GM19025 (cell line): ENCODE measurements around the gene DLX3.

Experiments
- ATAC-seq: cut with Tn5 transposase; IDR thresholded peaks from one replicate; pipeline ENCODE4 v1.9.1; 2021; ENCODE audit warnings: mild to moderate bottlenecking, low read depth, moderate library complexity; ENCODE audit not compliant: unreplicated experiment

DLX3 gene

DNA sequence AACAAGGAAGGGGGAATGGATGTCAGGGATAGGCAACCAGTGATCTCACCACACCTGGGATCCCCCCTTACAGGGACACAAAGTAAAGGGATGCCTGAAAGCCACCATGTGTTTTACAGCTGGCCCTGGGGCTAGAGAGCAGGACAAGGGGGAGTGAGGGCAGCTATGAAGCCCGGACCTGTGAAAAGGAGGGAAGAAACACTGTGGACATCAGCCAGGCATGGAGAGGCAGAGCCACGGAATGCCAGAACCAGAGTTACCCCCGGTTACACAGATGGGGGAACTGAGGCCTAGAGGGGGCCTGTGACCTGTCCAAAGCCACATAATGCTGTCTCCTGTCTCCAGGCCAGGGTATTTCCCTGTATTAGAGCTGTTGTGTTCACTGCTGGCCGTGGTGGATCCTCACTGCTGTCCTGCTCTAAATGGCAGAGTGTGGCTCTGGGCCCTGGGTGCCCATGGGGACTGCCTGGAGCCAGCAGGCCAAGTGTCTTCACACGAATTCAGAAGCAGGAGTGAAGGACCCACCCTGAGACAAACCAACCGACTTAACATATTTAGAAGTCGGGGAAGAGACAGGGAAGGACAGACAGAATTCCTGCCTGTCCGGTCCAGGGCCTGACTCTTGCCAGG is 31.1 kb upstream of the DLX3 start:
- ATAC-seq: no peak

DNA sequence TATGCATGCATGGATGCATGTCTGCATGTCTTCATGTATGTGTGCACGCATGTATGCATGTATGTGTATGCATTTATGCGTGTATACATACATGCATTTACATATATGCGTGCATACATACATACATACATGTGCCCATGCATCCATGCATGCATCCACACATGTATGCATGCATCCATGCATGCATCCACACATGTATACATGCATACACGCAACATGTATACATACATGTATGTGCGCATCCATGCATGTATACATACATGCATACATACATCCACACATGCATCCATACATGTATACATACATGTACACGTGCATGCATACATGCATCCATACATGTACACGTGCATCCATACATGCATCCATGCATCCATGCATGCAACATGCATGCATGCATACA is 29.8 kb upstream of the DLX3 start:
- ATAC-seq: no peak

DNA sequence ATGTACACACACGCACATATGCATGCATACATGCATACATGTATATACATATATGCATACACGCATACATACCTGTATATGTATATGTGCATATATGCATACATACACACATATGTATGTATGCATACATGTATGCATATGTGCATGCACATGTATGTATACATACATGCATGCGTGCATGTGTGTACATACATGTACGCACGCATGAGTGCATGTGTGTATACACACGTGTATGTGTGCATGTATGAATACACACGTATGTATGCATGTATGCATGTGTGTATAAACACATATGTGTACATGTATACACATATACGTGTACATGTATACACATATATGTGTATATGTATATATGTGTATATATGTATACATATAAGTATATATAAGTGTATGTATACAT is 28.5 kb upstream of the DLX3 start:
- no peak for ATAC-seq

DNA sequence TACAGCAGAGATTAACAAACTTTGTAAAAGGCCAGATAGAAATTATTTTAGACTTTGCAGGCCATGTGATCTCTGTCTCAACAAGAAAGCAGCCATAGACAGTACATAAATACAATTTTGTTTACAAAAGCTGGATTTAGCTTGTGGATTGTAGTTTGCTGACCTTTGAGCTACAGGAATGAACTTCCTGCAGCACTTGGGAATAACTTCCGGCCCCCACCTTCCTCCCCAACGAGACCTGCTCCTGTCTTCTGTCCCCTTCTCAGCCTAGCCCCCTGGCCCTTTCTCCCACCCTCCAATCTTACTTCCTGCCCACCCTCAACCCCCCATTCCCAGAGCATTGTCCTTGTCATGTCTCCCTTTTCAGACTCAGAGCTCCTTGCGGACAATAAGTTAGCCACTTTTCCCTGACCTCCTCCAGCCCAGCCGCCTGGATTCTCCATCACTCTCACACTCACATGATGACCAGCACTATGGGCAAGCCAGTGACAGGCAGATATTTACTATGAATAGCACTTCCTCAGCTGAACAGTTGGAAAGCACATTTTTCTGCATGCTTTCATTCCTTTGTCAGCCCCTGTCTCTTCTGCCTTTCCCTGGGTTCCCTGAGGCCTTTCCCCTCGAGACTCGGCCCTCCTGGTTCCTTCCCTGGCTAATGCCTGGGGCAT is 27.6 kb upstream of the DLX3 start:
- no peak for ATAC-seq

DNA sequence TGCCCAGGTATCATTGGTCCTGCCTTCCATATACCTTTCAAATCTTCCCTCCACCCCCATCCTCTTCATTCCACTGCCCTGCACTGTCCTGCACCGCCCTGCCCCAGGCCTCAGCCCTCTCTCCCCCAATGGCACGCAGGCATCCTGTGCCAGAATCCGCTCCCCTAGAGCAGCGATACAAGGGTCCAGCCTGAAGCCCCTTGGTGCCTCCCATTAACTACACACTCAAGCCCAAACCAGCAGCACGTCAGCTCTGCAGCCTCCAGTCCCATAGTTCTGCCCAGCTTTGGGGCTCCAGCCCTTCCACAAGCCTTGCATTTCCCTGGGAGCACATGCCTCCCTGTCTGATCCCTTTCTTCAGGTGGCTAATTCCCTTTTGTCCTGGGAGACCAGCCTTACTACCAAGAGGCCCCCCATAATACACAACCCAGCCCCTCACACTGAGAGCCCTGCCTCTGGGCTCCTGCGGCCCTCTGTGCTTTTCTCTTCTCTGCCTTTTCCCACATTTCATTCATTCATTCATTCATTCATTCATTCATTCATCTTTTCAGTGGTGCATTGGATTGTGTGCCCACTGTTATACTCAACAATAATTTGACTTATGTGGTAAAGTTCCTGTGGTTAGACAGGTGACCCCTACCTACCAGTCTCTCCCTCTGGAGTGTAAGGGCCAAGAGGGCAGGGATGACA is 26.8 kb upstream of the DLX3 start:
- no peak for ATAC-seq

DNA sequence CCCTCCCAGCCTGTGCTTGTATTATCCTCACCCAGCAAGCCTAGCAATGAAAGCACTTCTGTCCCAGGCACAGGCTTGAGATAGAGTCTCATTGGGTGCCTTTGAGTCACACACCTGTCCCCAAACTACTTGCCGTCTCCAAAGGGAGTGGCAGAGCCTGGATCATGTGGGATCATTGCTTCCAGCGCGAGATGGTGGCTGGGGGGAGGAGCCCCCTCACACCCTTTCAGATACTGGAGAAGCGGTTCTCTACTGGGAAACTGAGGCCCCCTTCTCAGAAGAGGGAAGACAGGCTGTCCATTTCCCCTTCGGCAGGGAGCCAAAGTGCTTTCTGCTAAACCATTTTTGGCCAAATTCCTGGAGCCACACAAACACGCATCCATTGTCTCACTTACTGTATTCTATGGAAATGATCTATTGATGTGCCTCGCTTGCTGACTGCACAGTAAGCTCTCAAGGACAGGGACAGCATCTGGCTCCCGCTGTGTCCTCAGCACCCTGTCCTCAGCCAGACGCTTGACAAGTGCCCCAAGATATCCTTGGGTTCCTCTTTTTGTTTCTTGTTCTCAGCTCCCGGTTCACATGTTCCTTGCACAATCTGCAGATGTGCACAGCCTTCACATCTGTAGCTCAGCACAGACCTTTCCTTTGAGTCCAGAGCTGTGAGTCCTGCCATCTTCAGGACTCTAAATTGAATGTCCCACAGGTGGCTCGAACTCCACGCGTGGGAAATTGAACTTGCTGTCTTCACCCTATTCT is 26.0 kb upstream of the DLX3 start:
- ATAC-seq: no peak

DNA sequence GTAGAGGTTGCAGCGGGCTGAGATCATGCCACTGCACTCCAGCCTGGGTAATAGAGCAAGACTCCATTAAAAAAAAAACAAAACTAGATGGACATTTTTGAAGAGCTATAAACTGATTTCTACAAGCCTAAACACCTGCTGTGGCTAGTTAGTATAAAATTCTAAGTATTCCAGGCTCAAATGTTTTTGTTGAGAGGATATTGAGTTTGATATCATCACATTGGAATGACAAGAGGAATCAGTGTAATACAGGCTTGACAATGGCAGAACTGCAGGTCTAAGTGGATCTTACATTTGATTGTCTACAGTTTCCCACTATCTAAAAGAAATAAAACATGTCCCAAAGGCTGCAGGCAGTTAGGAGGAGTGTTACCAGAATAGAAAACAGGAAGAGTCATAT is 23.9 kb upstream of the DLX3 start:
- ATAC-seq: no peak

DNA sequence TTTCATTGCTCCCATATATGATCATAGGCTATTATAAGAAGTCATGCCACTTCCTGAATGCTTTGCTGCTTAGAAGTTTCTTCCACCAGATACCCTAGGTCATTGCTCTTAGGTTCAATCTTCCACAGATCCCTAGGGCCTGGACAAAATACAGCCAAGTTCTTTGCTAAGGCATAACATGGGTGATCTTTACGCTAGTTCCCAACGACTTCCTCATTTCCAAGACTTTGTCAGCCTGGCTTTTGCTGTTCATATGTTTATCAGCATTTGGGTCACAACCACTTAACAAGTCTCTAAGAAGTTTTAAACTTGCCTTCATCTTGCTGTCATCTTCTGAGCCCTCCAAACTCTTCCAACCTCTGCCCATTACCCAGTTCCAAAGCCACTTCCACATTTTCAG is 20.1 kb upstream of the DLX3 start:
- no peak for ATAC-seq

DNA sequence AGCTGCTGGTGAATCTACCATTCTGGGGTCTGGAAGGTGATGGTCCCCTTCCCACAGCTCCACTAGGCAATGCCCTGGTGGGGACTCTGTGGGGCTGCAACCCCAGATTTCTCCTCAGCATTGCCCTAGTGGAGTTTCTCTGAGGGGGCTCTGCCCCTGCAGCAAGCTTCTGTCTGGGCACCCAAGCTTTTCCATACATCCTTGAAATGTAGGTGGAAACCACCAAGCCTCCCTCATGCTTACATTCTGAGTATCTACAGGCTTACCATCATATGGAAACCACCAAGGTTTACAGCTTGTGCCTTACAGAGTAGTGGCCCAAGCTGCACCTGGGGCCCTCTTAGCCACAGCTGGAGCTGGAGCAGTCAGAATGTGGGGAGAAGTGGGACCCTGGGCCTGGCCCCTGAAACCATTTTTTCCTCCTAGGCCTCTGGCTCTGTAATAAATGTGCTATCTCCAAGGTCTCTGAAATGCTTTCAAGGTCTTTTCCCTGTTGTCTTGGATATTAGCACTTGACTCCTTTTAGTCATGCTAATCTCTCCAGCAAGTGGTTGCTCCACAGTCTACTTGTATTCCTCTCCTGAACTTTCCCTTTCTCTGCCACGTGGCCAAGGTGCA is 19.6 kb upstream of the DLX3 start:
- ATAC-seq: no peak

DNA sequence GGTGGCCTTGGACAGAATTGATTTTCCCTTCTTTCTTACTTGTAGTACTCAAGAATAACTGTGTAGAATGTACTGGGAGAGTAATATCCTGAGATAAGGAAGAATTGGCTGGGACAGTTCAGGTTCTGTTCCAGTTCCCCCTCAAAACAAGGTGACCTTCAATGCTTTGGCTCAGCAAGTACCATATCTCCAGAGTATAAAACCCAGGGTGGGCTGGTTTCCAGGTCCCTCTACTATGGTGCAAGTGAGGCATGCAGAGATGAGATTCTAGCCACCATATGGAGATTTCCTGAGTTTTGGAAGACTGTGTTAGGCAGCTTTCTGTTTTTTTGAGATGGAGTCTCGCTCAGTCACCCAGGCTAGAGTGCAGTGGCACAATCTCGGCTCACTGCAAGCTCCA is 18.1 kb upstream of the DLX3 start:
- no peak for ATAC-seq

DNA sequence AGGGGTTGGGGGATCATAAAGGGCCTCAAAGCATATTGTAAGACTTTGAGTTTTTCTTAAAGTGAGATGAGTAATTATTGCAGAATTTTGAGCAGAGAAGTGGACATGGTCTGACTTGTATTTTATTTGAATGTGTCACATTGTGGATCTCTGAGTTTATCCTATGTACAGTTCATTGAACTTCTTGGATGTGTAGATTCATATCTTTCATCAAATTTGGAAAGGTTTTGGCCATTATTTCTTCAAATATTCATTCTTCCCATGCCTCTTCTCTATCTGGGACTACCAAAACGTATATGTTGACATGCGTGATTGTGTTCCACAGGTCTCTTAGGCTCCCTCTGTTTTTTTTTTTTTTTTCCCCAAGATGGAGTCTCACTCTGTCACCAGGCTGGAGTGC is 14.3 kb upstream of the DLX3 start:
- ATAC-seq: no peak

DNA sequence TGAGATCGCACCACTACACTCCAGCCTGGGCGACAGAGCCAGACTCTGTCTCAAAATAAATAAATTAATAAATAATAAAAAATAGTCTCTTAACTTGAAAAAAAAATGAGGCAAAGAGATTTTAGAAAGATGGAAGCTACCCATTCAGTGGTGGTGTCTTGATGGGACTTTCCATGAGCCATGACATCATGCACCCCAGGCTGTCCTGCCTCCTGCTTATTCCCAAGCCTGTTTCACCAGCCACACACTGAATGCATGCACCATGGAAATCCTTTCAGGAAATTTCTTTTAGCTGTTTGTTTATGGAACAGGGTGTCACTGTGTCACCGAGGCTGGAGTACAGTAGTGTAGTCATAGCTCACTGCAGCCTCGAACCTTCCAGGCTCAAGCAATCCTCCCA is 8.9 kb upstream of the DLX3 start:
- ATAC-seq: no peak

DNA sequence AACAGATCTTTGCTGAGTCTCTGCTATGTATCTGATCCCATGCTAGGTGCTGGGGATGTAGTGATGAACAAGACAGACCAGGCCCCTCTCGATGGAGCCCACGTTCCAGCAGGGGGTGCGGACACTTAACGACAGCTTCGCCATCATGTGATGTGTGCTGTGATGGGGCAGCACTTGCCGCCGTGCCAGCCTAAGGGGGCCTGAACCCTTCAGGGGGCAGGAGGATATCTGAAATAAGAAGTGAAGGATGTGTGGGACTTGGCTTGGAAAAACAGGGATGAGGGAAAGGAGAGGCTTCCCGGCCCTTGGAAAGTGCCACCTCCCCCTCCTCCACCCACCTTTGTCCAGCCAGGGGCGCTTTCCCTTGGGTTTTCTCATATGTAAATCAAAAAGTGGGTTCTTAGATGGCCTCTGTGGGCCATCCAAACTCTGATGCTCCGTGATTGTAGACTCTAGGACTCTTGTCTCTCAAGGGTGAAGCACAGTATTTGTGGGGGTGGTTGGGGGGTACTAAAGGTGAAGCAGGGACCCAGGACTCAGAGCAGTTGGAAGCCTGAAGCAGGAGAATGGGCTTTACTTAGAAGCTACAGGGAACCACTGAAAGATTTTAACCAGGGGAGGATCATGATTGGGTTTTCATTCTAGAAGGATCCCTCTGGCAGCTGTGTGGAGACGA is 4.0 kb upstream of the DLX3 start:
- ATAC-seq: no peak

DNA sequence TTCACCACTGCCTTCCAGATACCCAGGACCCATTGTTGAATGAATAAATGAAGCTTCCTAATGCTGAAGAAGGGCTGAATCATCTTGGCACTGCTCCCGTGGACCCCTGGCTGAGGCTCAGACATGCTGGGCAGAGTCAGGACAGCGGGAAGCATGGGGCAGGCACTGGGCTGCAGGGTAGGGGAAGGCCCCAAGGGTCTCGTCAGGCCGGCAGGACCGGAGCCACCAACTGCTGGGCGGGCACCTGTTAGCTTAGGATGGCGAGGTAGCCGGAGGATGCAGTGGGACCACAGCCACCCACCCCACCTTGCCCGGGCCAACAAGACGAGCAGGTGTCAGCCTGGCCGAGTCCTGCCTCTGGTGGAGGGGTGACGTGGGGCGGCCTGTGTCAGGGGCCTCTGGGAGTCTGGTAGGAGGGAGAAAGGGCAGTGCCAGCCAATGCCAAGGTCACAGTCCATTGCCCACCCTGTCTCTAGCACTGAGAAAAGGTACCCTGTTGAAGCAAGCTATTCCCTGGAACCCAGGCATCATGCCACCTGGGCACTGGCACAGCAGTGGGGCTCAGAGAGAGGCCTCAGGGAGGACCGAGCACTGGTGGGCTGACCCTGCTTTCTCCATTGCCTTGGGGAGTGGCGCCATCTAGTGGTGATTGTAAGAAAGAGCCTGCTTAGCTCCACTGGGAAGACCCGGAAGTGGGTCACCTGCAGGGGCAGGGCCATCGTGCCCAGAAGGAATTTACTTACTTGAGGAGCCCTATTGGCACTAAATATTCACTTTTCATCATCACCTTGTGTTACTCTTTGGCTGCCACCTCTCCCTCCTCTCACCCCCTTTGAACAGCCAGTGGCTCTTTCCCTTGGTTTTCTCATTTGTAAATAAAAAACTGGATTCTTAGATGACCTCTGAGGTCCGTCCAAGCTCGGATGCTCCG is 3.0 kb upstream of the DLX3 start:
- ATAC-seq: no peak

DNA sequence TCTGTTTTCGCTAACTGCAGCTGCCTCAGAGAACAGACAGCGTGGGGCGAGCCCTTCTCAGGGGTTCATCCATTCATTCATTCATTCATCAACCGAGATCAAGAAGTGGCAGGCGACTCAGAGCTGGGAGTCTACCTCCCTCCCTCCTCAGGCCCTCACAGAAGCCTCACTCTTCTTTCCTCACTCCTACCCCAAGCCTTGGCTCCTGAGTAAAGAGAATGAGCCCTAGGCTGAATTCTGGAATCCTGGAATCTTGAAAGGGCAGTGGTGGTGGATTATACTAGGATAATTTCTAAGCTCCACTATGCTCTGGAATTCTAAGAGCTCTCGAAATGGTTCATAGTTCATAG is 2.3 kb upstream of the DLX3 start:
- ATAC-seq: no peak

DNA sequence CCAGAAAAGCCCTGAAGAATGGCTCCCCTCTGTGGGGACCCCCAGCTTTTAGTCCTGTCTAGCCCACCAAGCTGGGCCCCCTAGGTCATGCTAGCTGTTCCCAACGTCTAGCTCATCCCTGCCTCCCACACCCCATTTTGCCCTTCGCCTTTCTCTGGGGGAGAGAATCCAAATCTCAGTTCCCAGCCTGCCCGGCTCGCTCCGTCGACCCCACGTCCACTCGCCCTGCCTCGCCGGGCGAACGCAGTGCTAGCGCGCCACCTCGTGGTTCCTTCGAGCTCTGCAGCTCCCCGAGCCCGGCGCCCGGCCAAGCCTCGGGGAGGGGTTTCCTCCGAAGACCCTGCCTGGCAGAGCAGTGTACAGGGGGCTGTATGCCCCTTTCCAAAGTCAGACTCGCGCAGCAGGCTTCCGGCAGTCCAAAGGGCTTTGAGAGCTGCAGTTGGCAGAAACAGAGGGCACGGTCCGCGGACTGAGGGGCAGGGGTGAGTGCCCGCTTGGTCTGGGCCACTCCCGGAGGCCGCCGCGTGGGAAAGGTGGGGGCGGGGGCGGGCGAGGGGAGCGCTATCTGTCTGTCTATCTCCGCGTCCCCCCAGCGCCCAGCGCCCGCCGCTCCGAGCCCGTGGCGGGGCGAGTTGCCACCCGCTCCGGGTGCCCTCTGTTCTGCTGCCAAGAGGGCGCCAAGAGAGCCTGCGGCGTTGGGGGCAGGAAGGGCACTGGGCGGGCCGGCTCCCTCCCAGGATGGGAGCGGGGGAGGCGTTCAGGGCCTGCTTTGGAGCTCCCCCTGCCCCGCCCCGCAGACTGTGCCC is 1.7 kb upstream of the DLX3 start:
- ATAC-seq: no peak

DNA sequence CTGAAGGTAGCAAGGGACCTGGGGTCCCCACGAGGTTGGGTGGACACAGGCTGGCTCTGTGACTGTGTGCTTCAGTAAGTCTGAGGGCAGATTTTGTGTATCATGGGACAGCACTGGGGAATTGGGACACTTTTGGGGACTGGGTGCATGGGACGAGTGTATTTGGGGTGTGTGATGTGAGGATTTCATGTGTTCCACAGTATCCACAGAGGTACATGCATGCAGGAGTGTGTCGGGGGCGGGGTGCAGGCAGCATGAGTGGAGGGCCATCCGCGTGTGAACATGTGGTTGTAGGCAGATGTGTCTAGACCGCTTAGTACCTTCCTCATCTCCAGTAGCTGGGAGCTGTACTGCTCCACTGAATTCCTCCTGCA is 1.1 kb upstream of the DLX3 start:
- ATAC-seq: no peak
